Measurements from ENCODE around the gene GABRQ. TPM values are rescaled to one million over a fixed set of nuclear protein-coding genes. Genes with fewer than 3 reads are reported as not detected.
"Not testable (repeated sequence)": the region's sequence is repeated elsewhere in the genome, so short reads cannot be mapped to it uniquely, and the experiment has no call there.

The GABRQ gene
- polyA plus RNA-seq, 1 experiment, result not detected

- TF ChIP-seq CTCF (IDR thresholded peaks at IDR 0.05; ENCODE audit: insufficient read depth, low read depth, low read length), result no peak
- no peaks in the 10 kb centered on the region for H3K27me3 ChIP-seq (ENCODE audit: control insufficient read depth, insufficient read depth, low read length)
- DNase-seq (ENCODE audit: low read depth), result no peak
- H3K4me3 ChIP-seq (ENCODE audit: low read depth, low read length), result no peak overlapping the region
- ChIA-PET CTCF (no interaction called here), POLR2A (no interaction called here)
- H3K36me3 ChIP-seq (ENCODE audit: control insufficient read depth, insufficient read depth, low read length), result no peaks in the 10 kb centered on the region
Observed at GRCh38 chrX:152656890-152657289, 19.2 kb downstream of the GABRQ start.

DNA sequence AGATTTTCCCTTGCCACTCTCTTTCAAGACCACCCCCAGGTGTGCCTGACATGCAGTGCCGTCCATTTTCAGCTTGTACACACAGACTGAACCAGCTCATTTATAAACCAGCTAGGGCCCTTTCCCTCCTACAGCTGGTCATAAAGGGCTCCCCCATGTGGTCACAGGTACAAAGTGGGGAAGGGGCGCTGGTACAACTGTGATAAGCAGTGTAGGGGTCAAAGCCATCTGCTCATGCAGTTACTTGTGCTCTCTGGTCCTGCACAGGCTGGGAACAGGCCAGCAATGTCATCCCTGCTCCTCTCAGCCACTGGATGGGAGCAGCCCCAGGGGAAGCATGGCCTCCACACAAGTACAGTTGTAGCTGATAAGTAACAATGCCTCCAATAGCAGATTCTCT is 20.6 kb downstream of the GABRQ start:
- Histone ChIP-seq H3K4me3 (ENCODE audit: low read depth, low read length) (no peak overlapping the region), H3K36me3 (ENCODE audit: control insufficient read depth, insufficient read depth, low read length) (no peaks in the 10 kb centered on the region), H3K27me3 (ENCODE audit: control insufficient read depth, insufficient read depth, low read length) (no peaks in the 10 kb centered on the region)
- POLR2A ChIA-PET, result no interaction called here
- no peak for TF ChIP-seq CTCF (IDR thresholded peaks at IDR 0.05; ENCODE audit: insufficient read depth, low read depth, low read length)
- DNase-seq (ENCODE audit: low read depth), result no peak
- CTCF ChIA-PET, result no interaction called here

DNA sequence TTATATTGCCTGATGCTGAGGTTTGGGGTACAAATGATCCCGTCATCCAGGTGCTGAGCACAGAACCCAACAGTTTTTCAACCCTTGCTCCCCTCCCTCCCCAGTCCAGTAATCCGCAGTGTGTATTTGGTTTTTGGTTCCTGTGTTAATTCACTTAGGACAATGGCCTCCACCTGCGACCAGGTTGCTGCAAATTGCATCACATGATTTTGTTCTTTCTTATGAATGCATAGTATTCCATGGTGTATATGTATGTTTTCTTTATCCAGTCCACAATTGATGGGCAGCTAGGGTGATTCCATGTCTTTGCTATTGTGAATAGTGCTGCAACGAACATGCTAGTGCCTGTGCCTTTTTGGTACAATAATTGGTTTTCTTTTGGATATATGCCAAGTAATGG is 25.4 kb downstream of the GABRQ start:
- CTCF ChIA-PET, result no interaction called here
- POLR2A ChIA-PET, result no interaction called here

GRCh38 chrX:152674135-152674534 is 36.4 kb downstream of the GABRQ start:
- no peak overlapping the region for H3K4me3 ChIP-seq (ENCODE audit: low read depth, low read length)
- no peaks in the 10 kb centered on the region for H3K27me3 ChIP-seq (ENCODE audit: control insufficient read depth, insufficient read depth, low read length)
- ChIA-PET POLR2A (no interaction called here), CTCF (no interaction called here)
- no peaks in the 10 kb centered on the region for H3K36me3 ChIP-seq (ENCODE audit: control insufficient read depth, insufficient read depth, low read length)
- DNase-seq (ENCODE audit: low read depth), result no peak
- no peak for TF ChIP-seq CTCF (IDR thresholded peaks at IDR 0.05; ENCODE audit: insufficient read depth, low read depth, low read length)

More for the DNA sequence above, 25.4 kb downstream of the GABRQ start:
- no peaks in the 10 kb centered on the region for H3K36me3 ChIP-seq (ENCODE audit: control insufficient read depth, insufficient read depth, low read length)
- H3K27me3 ChIP-seq (ENCODE audit: control insufficient read depth, insufficient read depth, low read length), result no peaks in the 10 kb centered on the region
- DNase-seq (ENCODE audit: low read depth), result no peak
- no peak for TF ChIP-seq CTCF (IDR thresholded peaks at IDR 0.05; ENCODE audit: insufficient read depth, low read depth, low read length)
- H3K4me3 ChIP-seq (ENCODE audit: low read depth, low read length), result no peak overlapping the region

GRCh38 chrX:152674652-152675051 is 37.0 kb downstream of the GABRQ start:
- DNase-seq (ENCODE audit: low read depth); CTCF ChIA-PET; H3K36me3 ChIP-seq (ENCODE audit: control insufficient read depth, insufficient read depth, low read length); H3K27me3 ChIP-seq (ENCODE audit: control insufficient read depth, insufficient read depth, low read length); H3K4me3 ChIP-seq (ENCODE audit: low read depth, low read length); POLR2A ChIA-PET: not testable (repeated sequence)

DNA sequence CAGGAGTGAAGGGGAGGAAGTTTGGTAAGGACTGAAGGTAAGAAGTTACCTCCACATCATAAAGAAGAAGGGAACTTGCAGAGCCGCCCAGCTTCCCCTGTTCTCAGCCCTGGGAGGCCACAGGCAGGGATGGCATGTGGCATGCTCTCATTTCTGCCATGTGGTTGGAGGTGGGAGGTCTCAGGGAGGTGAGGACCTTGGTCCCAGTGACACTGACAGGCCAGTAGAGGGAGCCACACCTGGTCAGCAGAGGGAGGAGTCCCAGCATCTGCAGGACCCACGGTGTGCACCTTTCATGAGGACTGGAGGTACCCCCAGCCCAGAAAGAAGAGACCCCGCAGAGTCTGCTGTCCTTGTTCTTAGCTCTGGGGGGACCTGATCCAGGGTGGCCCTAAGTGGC is 43.3 kb downstream of the GABRQ start:
- POLR2A ChIA-PET; CTCF ChIA-PET; H3K27me3 ChIP-seq (ENCODE audit: control insufficient read depth, insufficient read depth, low read length); DNase-seq (ENCODE audit: low read depth); H3K36me3 ChIP-seq (ENCODE audit: control insufficient read depth, insufficient read depth, low read length); H3K4me3 ChIP-seq (ENCODE audit: low read depth, low read length): not testable (repeated sequence)

- DNase-seq (ENCODE audit: low read depth); H3K27me3 ChIP-seq (ENCODE audit: control insufficient read depth, insufficient read depth, low read length); H3K4me3 ChIP-seq (ENCODE audit: low read depth, low read length); POLR2A ChIA-PET; CTCF ChIA-PET; H3K36me3 ChIP-seq (ENCODE audit: control insufficient read depth, insufficient read depth, low read length): not testable (repeated sequence)
Observed at GRCh38 chrX:152697952-152698931, 60.5 kb downstream of the GABRQ start, which contains the start of gene MAGEA3. Gene MAGEA3, plus strand, starts transcription at chrX:152698794. Its CDS starts 2,039 bp downstream, at chrX:152700833.

DNA sequence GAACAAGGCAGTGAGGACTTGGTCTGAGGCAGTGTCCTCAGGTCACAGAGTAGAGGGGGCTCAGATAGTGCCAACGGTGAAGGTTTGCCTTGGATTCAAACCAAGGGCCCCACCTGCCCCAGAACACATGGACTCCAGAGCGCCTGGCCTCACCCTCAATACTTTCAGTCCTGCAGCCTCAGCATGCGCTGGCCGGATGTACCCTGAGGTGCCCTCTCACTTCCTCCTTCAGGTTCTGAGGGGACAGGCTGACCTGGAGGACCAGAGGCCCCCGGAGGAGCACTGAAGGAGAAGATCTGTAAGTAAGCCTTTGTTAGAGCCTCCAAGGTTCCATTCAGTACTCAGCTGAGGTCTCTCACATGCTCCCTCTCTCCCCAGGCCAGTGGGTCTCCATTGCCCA is 62.7 kb downstream of the GABRQ start:
- POLR2A ChIA-PET; H3K4me3 ChIP-seq (ENCODE audit: low read depth, low read length); H3K36me3 ChIP-seq (ENCODE audit: control insufficient read depth, insufficient read depth, low read length); CTCF ChIA-PET; DNase-seq (ENCODE audit: low read depth); H3K27me3 ChIP-seq (ENCODE audit: control insufficient read depth, insufficient read depth, low read length): not testable (repeated sequence)

DNA sequence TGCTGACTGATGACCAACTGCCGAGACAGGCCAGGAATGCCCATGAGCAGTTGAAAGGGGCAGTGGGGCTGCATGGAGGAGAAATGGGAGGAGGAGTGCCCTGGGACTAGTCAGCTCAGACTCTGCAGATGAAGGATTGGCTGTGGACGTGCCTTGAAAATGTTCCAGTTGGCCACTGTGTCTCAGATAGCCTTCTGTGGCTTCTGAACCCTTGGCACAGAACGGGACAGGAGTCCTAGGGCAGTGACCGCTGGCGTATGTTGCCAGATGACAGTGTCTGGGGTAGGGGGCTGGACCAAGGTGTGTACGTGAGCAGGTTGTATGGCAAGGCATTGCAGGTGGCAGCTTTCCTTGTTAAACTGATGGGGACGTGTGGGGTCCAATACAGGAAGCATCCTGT is 68.8 kb downstream of the GABRQ start:
- H3K4me3 ChIP-seq (ENCODE audit: low read depth, low read length); CTCF ChIA-PET; H3K27me3 ChIP-seq (ENCODE audit: control insufficient read depth, insufficient read depth, low read length); POLR2A ChIA-PET; DNase-seq (ENCODE audit: low read depth); H3K36me3 ChIP-seq (ENCODE audit: control insufficient read depth, insufficient read depth, low read length): not testable (repeated sequence)

All from BJ (cell line).